ENCODE data around the gene RANBP3.

RANBP3 gene

DNA sequence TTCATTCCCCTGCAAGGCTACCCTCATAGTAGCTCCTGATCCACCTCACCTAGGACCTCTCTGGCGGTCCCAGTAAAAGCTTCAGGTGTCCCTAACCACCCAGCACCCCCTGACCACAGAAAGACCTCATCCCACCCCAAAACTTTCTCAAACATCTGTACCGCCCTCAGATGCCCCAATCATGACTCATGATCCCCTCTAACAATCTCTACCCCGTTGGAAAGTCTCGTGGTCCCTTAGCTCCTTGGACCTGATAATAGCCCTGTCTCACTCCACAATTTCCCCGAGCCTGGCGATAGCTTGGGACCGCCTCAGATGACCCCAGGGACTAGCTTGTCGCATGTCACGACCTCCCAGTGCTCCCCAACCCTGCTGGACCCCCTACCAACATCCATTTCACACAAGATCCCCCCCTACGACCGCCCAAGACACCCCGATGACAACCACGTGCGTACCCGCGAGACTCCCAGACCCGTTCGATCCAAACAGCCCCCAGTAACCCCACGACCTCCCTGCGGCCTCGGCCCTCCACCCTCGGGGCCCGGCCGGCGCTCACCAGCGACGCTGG is 74.8 kb downstream of the RANBP3 start:
- no peaks in the 10 kb centered on the region for H3K27me3 ChIP-seq (ENCODE audit: insufficient read depth, low read length)
- H3K79me2 ChIP-seq (ENCODE audit: insufficient read depth, low read length), result peaks cover 30% of the 10 kb centered on the region
- no peak overlapping the region for H2AFZ ChIP-seq (ENCODE audit: low read length)
- peak overlapping the region; percentile 99 for H3K9ac ChIP-seq (ENCODE audit: low read length)
- no peaks in the 10 kb centered on the region for H3K9me2 ChIP-seq (ENCODE audit: low read depth, low read length)
- peak overlapping the region; percentile 82 for H3K27ac ChIP-seq (ENCODE audit: low read depth, low read length, poor library complexity, severe bottlenecking)
- H3K9me3 ChIP-seq (ENCODE audit: low read length), result no peaks in the 10 kb centered on the region
- no peaks in the 10 kb centered on the region for H4K20me1 ChIP-seq (ENCODE audit: insufficient read depth, low read length)
- peak overlapping the region; percentile 97 for H3K4me3 ChIP-seq (ENCODE audit: low read depth, low read length, poor library complexity, severe bottlenecking)
- no peaks in the 10 kb centered on the region for H3F3A ChIP-seq (ENCODE audit: insufficient read depth, low read length)
- TF ChIP-seq, protein P1, sequence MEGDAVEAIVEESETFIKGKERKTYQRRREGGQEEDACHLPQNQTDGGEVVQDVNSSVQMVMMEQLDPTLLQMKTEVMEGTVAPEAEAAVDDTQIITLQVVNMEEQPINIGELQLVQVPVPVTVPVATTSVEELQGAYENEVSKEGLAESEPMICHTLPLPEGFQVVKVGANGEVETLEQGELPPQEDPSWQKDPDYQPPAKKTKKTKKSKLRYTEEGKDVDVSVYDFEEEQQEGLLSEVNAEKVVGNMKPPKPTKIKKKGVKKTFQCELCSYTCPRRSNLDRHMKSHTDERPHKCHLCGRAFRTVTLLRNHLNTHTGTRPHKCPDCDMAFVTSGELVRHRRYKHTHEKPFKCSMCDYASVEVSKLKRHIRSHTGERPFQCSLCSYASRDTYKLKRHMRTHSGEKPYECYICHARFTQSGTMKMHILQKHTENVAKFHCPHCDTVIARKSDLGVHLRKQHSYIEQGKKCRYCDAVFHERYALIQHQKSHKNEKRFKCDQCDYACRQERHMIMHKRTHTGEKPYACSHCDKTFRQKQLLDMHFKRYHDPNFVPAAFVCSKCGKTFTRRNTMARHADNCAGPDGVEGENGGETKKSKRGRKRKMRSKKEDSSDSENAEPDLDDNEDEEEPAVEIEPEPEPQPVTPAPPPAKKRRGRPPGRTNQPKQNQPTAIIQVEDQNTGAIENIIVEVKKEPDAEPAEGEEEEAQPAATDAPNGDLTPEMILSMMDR (IDR thresholded peaks at IDR 0.05; ENCODE audit: low read length), result no peak
- TF ChIP-seq EZH2 (IDR thresholded peaks at IDR 0.05; ENCODE audit: borderline replicate concordance, low read length), result no peak
- H3K36me3 ChIP-seq (ENCODE audit: insufficient read depth, low read length), result peaks cover 16% of the 10 kb centered on the region
- H3K4me2 ChIP-seq (ENCODE audit: low read length), result peak overlapping the region; percentile 88
- H3K4me1 ChIP-seq (ENCODE audit: insufficient read depth, low read length, severe bottlenecking), result peaks cover 18% of the 10 kb centered on the region

DNA sequence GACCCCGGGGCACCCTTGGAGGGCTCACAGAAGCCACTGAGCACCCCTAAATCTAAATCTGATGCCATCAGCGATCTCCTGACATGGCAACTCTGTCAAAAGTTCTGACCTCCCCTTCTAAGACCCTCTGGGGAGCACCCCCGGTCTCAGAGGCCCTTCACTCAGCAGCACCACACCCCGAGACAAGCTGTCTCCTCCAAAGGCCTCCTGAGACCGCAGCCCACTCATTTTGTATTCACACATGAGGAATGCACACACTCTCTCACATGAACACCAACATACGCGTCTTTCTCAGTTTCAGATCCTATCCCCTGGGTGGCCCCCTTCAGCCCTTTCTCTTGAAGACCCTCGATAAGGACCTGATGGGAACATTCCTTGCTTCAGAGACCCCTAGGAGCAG is 77.0 kb downstream of the RANBP3 start:
- Histone ChIP-seq H3K36me3 (ENCODE audit: insufficient read depth, low read length) (peaks cover 29% of the 10 kb centered on the region), H3K4me1 (ENCODE audit: insufficient read depth, low read length, severe bottlenecking) (peaks cover 18% of the 10 kb centered on the region), H3K79me2 (ENCODE audit: insufficient read depth, low read length) (peaks cover 30% of the 10 kb centered on the region)

DNA sequence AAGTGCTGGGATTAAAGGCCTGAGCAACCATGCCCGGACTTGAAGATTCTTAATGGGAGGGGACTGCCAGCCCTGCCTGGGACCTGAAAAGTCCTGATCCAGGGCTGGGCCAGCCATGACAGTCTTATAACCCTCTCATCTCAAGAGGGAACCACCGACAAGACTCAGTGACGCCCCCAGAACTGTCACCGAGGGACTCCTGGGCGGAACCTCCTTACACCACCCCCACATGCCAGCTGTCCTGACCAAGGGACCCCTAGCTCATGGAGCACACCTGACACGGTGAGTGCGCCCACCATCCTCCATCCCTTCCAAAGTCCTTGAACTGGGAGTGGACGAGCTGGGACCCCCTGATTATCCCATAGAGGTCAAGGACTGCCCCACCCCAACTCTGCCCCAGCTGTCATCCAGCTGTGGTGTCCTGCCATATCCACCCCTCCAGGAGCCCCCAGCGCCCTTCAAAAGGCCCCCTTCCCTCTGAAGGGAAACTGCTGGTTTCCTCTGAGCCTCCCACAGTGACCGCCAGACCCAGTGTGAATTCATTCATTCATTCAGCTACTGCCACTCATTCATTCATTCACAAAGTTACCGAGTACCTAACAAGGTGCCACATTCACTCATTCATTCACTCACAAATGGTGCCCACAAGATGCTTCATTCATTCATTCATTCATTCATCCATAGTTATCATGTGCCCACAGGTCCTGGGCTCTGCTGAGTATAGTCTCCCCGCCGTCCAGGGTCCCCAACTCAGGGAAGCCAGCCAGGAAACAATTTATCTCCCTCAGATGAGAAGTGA is 78.0 kb downstream of the RANBP3 start:
- TF ChIP-seq, protein P1 (IDR thresholded peaks at IDR 0.05; ENCODE audit: low read length), result no peak
- TF ChIP-seq EZH2 (IDR thresholded peaks at IDR 0.05; ENCODE audit: borderline replicate concordance, low read length), result no peak
- Histone ChIP-seq H3K9me3 (ENCODE audit: low read length) (no peaks in the 10 kb centered on the region), H3K27ac (ENCODE audit: low read depth, low read length, poor library complexity, severe bottlenecking) (no peak overlapping the region), H2AFZ (ENCODE audit: low read length) (no peak overlapping the region), H3K27me3 (ENCODE audit: insufficient read depth, low read length) (no peaks in the 10 kb centered on the region), H3K9ac (ENCODE audit: low read length) (no peak overlapping the region), H3K79me2 (ENCODE audit: insufficient read depth, low read length) (peaks cover 30% of the 10 kb centered on the region), H4K20me1 (ENCODE audit: insufficient read depth, low read length) (no peaks in the 10 kb centered on the region), H3K9me2 (ENCODE audit: low read depth, low read length) (no peaks in the 10 kb centered on the region), H3F3A (ENCODE audit: insufficient read depth, low read length) (no peaks in the 10 kb centered on the region), H3K4me3 (ENCODE audit: low read depth, low read length, poor library complexity, severe bottlenecking) (no peak overlapping the region), H3K4me1 (ENCODE audit: insufficient read depth, low read length, severe bottlenecking) (peaks cover 11% of the 10 kb centered on the region), H3K4me2 (ENCODE audit: low read length) (no peak overlapping the region), H3K36me3 (ENCODE audit: insufficient read depth, low read length) (peaks cover 39% of the 10 kb centered on the region)

More for the DNA sequence above, 77.0 kb downstream of the RANBP3 start:
- no peak overlapping the region for H3K4me3 ChIP-seq (ENCODE audit: low read depth, low read length, poor library complexity, severe bottlenecking)
- no peaks in the 10 kb centered on the region for H3K9me2 ChIP-seq (ENCODE audit: low read depth, low read length)
- no peaks in the 10 kb centered on the region for H3F3A ChIP-seq (ENCODE audit: insufficient read depth, low read length)
- no peak overlapping the region for H3K9ac ChIP-seq (ENCODE audit: low read length)
- H2AFZ ChIP-seq (ENCODE audit: low read length), result no peak overlapping the region
- no peaks in the 10 kb centered on the region for H3K9me3 ChIP-seq (ENCODE audit: low read length)
- no peaks in the 10 kb centered on the region for H3K27me3 ChIP-seq (ENCODE audit: insufficient read depth, low read length)
- no peaks in the 10 kb centered on the region for H4K20me1 ChIP-seq (ENCODE audit: insufficient read depth, low read length)
- H3K4me2 ChIP-seq (ENCODE audit: low read length), result no peak overlapping the region
- H3K27ac ChIP-seq (ENCODE audit: low read depth, low read length, poor library complexity, severe bottlenecking), result no peak overlapping the region
- TF ChIP-seq, protein P1 (IDR thresholded peaks at IDR 0.05; ENCODE audit: low read length), result no peak
- no peak for TF ChIP-seq EZH2 (IDR thresholded peaks at IDR 0.05; ENCODE audit: borderline replicate concordance, low read length)
